ENCODE measurements around the gene DPP6. TPM values are rescaled to one million over a fixed set of nuclear protein-coding genes. Genes with fewer than 3 reads are reported as not detected.

Gene DPP6
- polyA plus RNA-seq, 1 donor (not counting 4 experiments of a cell fraction or from before 2014, with no cell fraction given) = not detected

GRCh38 chr7:154424350-154424749 lies 372.2 kb downstream of the DPP6 start:
- TF ChIP-seq CTCF (optimal IDR thresholded peaks at IDR 0.05 in 1 of 3, IDR thresholded peaks at IDR 0.05 in 1 of 3, conservative IDR thresholded peaks at IDR 0.05 in 1 of 3; ENCODE audit: extremely low read depth in 1 of 3, insufficient read depth in 2 of 3, low read length in 3 of 3) (no peak), EZH2 (IDR thresholded peaks at IDR 0.05; ENCODE audit: low read length) (no peak)
- H3K36me3 ChIP-seq (ENCODE audit: control insufficient read depth in 2 of 2, extremely low read depth in 1 of 2, insufficient read depth in 2 of 2, low read length in 2 of 2) = no peaks in the 10 kb centered on the region
- dilution Hi-C loops (cut with MboI; ENCODE audit: extremely low pct_ligation_motif_present, low sequenced_read_pairs) = no loop called here

GRCh38 chr7:154425271-154425670 lies 373.1 kb downstream of the DPP6 start:
- no peak overlapping the region for H3K4me3 ChIP-seq (ENCODE audit: control insufficient read depth in 2 of 3, extremely low read depth in 1 of 3, insufficient read depth in 2 of 3, low read depth in 1 of 3, low read length in 3 of 3)
- no peaks in the 10 kb centered on the region for H3K36me3 ChIP-seq (ENCODE audit: control insufficient read depth in 2 of 2, extremely low read depth in 1 of 2, insufficient read depth in 2 of 2, low read length in 2 of 2)
- H3K9me1 ChIP-seq (ENCODE audit: control insufficient read depth, extremely low read depth, insufficient read depth, low read length) = no peaks in the 10 kb centered on the region
- no peak overlapping the region for H3K27ac ChIP-seq (ENCODE audit: control insufficient read depth, insufficient read depth, low read length)
- no peak for FAIRE-seq
- no peak overlapping the region for H3K4me2 ChIP-seq (ENCODE audit: control insufficient read depth, extremely low read depth, insufficient read depth, low read depth, low read length)
- no peak for TF ChIP-seq EZH2 (IDR thresholded peaks at IDR 0.05; ENCODE audit: low read length)
- no peak for TF ChIP-seq CTCF (optimal IDR thresholded peaks at IDR 0.05 in 1 of 3, IDR thresholded peaks at IDR 0.05 in 1 of 3, conservative IDR thresholded peaks at IDR 0.05 in 1 of 3; ENCODE audit: extremely low read depth in 1 of 3, insufficient read depth in 2 of 3, low read length in 3 of 3)
- no peaks in the 10 kb centered on the region for H3K27me3 ChIP-seq (ENCODE audit: control insufficient read depth, extremely low read depth, insufficient read depth, low read length)
- no peaks in the 10 kb centered on the region for H4K20me1 ChIP-seq (ENCODE audit: control insufficient read depth, extremely low read depth, insufficient read depth, low read length)
- dilution Hi-C loops (cut with MboI; ENCODE audit: extremely low pct_ligation_motif_present, low sequenced_read_pairs) = no loop called here
- peaks cover 2% of the 10 kb centered on the region for H3K9me3 ChIP-seq (ENCODE audit: control insufficient read depth, low read depth, low read length)
- no peak overlapping the region for H2AFZ ChIP-seq (ENCODE audit: control insufficient read depth, low read length)
- H3K9ac ChIP-seq (ENCODE audit: control insufficient read depth, extremely low read depth, insufficient read depth, low read length) = no peak overlapping the region
- no peaks in the 10 kb centered on the region for H3K79me2 ChIP-seq (ENCODE audit: control insufficient read depth, insufficient read depth, low read length)
- no peak for DNase-seq (ENCODE audit: low read depth, low spot score)
- H3K4me1 ChIP-seq (ENCODE audit: control insufficient read depth, extremely low read depth, insufficient read depth, low read length) = no peaks in the 10 kb centered on the region

More at GRCh38 chr7:154424350-154424749, 372.2 kb downstream of the DPP6 start:
- Histone ChIP-seq H2AFZ (ENCODE audit: control insufficient read depth, low read length) (no peak overlapping the region), H3K9ac (ENCODE audit: control insufficient read depth, extremely low read depth, insufficient read depth, low read length) (no peak overlapping the region), H3K9me3 (ENCODE audit: control insufficient read depth, low read depth, low read length) (peaks cover 2% of the 10 kb centered on the region), H3K4me1 (ENCODE audit: control insufficient read depth, extremely low read depth, insufficient read depth, low read length) (no peaks in the 10 kb centered on the region), H3K79me2 (ENCODE audit: control insufficient read depth, insufficient read depth, low read length) (no peaks in the 10 kb centered on the region), H3K4me3 (ENCODE audit: control insufficient read depth in 2 of 3, extremely low read depth in 1 of 3, insufficient read depth in 2 of 3, low read depth in 1 of 3, low read length in 3 of 3) (no peak overlapping the region), H3K4me2 (ENCODE audit: control insufficient read depth, extremely low read depth, insufficient read depth, low read depth, low read length) (no peak overlapping the region), H3K9me1 (ENCODE audit: control insufficient read depth, extremely low read depth, insufficient read depth, low read length) (no peaks in the 10 kb centered on the region), H3K27ac (ENCODE audit: control insufficient read depth, insufficient read depth, low read length) (no peak overlapping the region), H3K27me3 (ENCODE audit: control insufficient read depth, extremely low read depth, insufficient read depth, low read length) (no peaks in the 10 kb centered on the region), H4K20me1 (ENCODE audit: control insufficient read depth, extremely low read depth, insufficient read depth, low read length) (no peaks in the 10 kb centered on the region)
- FAIRE-seq (no peak), DNase-seq (ENCODE audit: low read depth, low spot score) (no peak)

Data from keratinocyte (primary cell).